ENCODE results near the gene DGKE.

Gene DGKE

DNA sequence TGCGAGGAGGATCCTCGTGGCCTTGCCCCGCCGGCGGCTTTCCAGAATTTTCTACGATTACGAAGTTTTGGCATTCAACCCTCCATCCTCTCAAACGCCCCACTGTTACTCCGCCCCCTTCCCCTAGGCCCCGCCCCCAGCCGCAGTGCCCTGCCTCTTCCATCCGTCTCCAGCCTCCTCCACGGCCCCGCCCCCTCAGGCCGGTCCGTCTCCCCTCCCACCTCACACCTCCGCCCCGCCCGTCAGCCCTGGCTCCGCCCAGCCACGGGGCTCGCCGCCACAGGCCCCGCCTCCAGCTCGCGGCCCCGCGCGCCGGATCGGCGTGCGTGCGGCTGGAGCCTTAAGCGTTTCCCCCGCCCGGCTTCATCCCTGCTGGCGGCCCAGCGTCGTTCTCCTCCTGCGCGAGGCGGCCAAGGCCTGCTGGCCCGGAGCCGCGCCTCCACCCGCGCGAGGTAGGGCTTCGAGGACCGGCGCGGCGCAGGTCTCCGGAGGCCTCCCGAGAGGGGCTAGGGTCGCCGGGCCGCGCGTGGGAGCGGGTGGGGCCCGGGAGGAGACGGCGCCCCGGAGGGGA lies at the start of gene DGKE, which contains the start of gene C17orf67:
Gene DGKE (plus strand): TSS at position 343 of the 571 bp plus-strand sequence. CDS start 645 bp downstream, outside the sequence.
Gene C17orf67 (minus strand): TSS at position 112 of the 571 bp plus-strand sequence. CDS start 18,110 bp downstream, outside the sequence.
- no peaks in the 10 kb centered on the region for H3K27me3 ChIP-seq (replicated peaks; ENCODE audit: control insufficient read depth, insufficient read depth, low read length)
- peak; percentile 99 for DNase-seq (ENCODE audit: low read depth)

DNA sequence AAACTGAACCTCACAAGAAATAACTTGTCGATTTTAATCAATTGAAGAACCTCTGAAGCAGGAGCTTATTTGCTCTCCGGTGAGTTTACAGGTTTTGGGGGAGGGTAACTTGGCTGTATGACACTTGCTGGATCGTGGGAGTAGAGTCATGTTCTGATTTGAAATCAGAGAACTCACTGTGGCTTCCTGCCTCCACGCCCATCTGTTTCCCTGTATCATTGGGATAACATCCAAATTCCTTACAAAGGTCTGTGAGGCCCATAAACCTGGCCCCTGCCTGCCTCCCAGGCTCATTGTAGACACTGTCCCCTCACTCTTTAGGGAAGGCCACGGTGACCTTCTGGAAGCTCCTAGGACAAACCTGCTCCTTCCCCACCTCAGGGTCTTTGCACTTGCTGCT lies 48.5 kb upstream of the DGKE start:
- Histone ChIP-seq H3K4me3 (ENCODE audit: low read length) (no peak overlapping the region), H3K9ac (ENCODE audit: low read length) (no peak overlapping the region), H3K9me3 (ENCODE audit: control insufficient read depth, low read length) (no peaks in the 10 kb centered on the region), H3K27me3 (replicated peaks; ENCODE audit: control insufficient read depth, insufficient read depth, low read length) (peaks cover 20% of the 10 kb centered on the region), H3K4me1 (ENCODE audit: control insufficient read depth, insufficient read depth, low read length) (peaks cover 3% of the 10 kb centered on the region), H3K36me3 (ENCODE audit: control insufficient read depth, insufficient read depth, low read length, severe bottlenecking) (no peaks in the 10 kb centered on the region)
- peak; percentile 37 for DNase-seq (ENCODE audit: low read depth)

More for the DNA sequence above, at the start of gene DGKE, which contains the start of gene C17orf67:
- Histone ChIP-seq H3K9me3 (ENCODE audit: control insufficient read depth, low read length) (no peaks in the 10 kb centered on the region), H3K9ac (ENCODE audit: low read length) (peak within 1 kb of the TSS; percentile 89), H3K4me1 (ENCODE audit: control insufficient read depth, insufficient read depth, low read length) (peaks cover 11% of the 10 kb centered on the region), H3K36me3 (ENCODE audit: control insufficient read depth, insufficient read depth, low read length, severe bottlenecking) (no peaks in the 10 kb centered on the region), H3K4me3 (ENCODE audit: low read length) (peak within 1 kb of the TSS; percentile 90)

DNA sequence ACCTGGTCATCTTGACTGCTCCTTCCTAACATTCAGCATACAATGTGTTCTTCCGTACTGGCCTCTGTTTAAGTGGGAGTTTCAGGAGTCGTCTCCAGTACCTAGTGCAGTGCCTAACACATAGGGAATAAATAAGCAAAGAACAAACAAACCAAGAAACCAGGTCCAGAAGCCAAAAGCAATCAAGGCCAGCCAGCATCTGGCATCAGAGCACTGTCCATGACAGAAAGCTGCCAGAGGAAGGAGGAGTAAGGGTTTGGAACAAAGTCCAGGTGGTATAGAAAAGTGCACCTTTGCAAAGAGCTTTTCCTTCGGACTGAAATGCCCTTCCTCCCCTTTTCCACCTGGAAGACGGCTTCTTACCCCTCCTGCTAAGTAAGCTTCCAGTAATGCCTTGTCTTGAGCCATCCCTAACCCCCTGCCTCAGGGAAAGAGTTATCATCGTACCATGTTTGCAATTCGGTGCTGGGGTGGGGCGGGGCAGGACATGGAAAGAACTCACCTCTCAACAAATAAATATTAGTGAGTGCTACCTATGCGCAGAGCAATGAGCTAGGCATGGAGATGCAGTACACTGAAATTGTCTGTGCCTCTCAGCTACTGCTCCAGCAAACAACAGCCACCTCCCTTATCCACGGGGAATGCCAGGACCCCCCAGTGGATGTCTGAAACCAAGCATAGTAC lies 47.8 kb upstream of the DGKE start:
- Histone ChIP-seq H3K36me3 (ENCODE audit: control insufficient read depth, insufficient read depth, low read length, severe bottlenecking) (no peaks in the 10 kb centered on the region), H3K27me3 (replicated peaks; ENCODE audit: control insufficient read depth, insufficient read depth, low read length) (peaks cover 12% of the 10 kb centered on the region), H3K9ac (ENCODE audit: low read length) (no peak overlapping the region), H3K4me3 (ENCODE audit: low read length) (no peak overlapping the region), H3K4me1 (ENCODE audit: control insufficient read depth, insufficient read depth, low read length) (no peaks in the 10 kb centered on the region), H3K9me3 (ENCODE audit: control insufficient read depth, low read length) (no peaks in the 10 kb centered on the region)
- no peak for DNase-seq (ENCODE audit: low read depth)

DNA sequence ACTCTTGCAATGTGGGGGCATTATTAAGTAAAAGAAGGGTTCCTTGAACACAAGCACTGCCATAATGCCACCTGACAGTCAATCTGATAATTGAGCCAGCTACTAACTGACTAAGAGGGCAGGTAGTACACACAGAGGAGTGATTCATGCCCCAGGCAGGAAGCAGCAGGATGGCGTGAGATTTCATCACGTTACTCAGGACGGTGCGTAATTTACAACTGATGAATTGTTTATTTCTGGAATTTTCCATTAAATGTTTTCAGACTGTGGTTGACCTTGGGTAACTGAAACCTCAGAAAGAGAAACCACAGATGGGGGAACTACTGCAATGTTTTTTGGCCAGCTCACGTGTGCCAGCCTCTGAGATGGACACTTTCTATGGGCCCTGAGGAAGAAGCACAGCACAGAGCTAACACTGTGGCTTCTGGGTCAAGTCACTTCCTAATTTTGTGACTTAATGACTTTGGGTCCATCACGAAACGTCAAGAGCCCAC lies 46.9 kb upstream of the DGKE start:
- Histone ChIP-seq H3K9me3 (ENCODE audit: control insufficient read depth, low read length) (no peaks in the 10 kb centered on the region), H3K36me3 (ENCODE audit: control insufficient read depth, insufficient read depth, low read length, severe bottlenecking) (no peaks in the 10 kb centered on the region), H3K4me3 (ENCODE audit: low read length) (no peak overlapping the region), H3K27me3 (replicated peaks; ENCODE audit: control insufficient read depth, insufficient read depth, low read length) (peaks cover 5% of the 10 kb centered on the region), H3K4me1 (ENCODE audit: control insufficient read depth, insufficient read depth, low read length) (no peaks in the 10 kb centered on the region), H3K9ac (ENCODE audit: low read length) (no peak overlapping the region)
- DNase-seq (ENCODE audit: low read depth) = peak; percentile 92

DNA sequence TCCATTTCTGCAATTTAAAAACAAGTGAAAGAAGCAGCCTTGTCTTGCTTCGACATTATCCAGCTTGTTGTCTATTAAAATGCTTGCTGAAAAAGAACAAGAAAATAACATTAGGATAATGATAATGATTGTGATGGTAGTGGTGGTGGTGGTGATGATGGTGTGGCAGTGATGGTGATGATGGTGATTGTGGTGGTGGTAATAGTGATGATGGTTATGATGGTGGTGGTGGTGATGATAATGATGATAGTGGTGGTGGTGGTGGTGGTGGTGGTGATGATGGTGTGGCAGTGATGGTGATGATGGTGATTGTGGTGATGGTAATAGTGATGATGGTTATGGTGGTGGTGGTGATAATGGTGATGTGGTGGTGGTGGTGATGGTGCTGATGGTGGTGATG lies 41.7 kb upstream of the DGKE start:
- no peaks in the 10 kb centered on the region for H3K9me3 ChIP-seq (ENCODE audit: control insufficient read depth, low read length)
- H3K4me1 ChIP-seq (ENCODE audit: control insufficient read depth, insufficient read depth, low read length) = no peaks in the 10 kb centered on the region
- H3K27me3 ChIP-seq (replicated peaks; ENCODE audit: control insufficient read depth, insufficient read depth, low read length) = no peaks in the 10 kb centered on the region
- H3K36me3 ChIP-seq (ENCODE audit: control insufficient read depth, insufficient read depth, low read length, severe bottlenecking) = no peaks in the 10 kb centered on the region
- DNase-seq (ENCODE audit: low read depth) = no peak
- no peak overlapping the region for H3K4me3 ChIP-seq (ENCODE audit: low read length)
- no peak overlapping the region for H3K9ac ChIP-seq (ENCODE audit: low read length)

DNA sequence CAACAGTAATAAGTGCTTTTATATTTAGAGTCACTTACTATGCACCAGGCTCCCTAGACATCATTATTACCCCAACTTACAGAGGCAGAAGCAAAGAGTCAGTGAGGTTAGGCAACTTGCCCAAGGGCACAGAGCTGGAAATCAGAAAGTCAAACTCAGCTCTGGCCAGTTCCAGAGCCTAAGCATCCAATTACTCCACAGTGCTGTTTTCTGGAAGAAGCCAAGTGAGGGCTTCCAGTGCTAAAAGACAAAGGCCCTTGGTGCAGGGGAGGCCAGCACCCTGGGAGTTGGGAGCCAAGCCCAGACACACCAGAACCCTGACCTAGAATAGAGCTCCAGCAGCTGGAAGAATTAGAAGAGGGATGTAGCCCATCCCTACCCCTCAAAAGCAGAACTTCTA lies 40.4 kb upstream of the DGKE start:
- H3K36me3 ChIP-seq (ENCODE audit: control insufficient read depth, insufficient read depth, low read length, severe bottlenecking) = no peaks in the 10 kb centered on the region
- no peak overlapping the region for H3K4me3 ChIP-seq (ENCODE audit: low read length)
- no peaks in the 10 kb centered on the region for H3K4me1 ChIP-seq (ENCODE audit: control insufficient read depth, insufficient read depth, low read length)
- DNase-seq (ENCODE audit: low read depth) = no peak
- H3K9ac ChIP-seq (ENCODE audit: low read length) = no peak overlapping the region
- H3K9me3 ChIP-seq (ENCODE audit: control insufficient read depth, low read length) = no peaks in the 10 kb centered on the region
- H3K27me3 ChIP-seq (replicated peaks; ENCODE audit: control insufficient read depth, insufficient read depth, low read length) = no peaks in the 10 kb centered on the region

DNA sequence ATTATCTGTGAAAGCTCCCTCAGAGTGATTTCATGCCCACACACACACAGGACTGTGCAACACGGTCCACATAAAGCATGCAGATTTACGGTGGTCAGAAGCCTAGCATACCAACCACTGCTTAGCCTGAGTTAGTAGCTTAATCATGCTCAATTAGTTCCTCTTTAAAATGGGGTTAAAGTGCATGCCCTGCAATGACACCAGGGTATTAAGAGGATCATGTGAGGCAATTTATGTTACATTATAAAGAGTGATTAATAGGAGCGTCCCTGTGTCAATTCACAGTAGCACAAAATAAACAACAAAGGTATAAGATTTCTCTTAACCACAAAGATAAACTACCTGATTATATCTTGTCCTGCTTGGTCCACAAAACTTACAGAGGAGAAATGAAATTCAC lies 40.0 kb upstream of the DGKE start:
- no peak for DNase-seq (ENCODE audit: low read depth)
- no peaks in the 10 kb centered on the region for H3K27me3 ChIP-seq (replicated peaks; ENCODE audit: control insufficient read depth, insufficient read depth, low read length)
- no peaks in the 10 kb centered on the region for H3K9me3 ChIP-seq (ENCODE audit: control insufficient read depth, low read length)
- H3K36me3 ChIP-seq (ENCODE audit: control insufficient read depth, insufficient read depth, low read length, severe bottlenecking) = no peaks in the 10 kb centered on the region
- no peaks in the 10 kb centered on the region for H3K4me1 ChIP-seq (ENCODE audit: control insufficient read depth, insufficient read depth, low read length)
- H3K4me3 ChIP-seq (ENCODE audit: low read length) = no peak overlapping the region
- H3K9ac ChIP-seq (ENCODE audit: low read length) = no peak overlapping the region

DNA sequence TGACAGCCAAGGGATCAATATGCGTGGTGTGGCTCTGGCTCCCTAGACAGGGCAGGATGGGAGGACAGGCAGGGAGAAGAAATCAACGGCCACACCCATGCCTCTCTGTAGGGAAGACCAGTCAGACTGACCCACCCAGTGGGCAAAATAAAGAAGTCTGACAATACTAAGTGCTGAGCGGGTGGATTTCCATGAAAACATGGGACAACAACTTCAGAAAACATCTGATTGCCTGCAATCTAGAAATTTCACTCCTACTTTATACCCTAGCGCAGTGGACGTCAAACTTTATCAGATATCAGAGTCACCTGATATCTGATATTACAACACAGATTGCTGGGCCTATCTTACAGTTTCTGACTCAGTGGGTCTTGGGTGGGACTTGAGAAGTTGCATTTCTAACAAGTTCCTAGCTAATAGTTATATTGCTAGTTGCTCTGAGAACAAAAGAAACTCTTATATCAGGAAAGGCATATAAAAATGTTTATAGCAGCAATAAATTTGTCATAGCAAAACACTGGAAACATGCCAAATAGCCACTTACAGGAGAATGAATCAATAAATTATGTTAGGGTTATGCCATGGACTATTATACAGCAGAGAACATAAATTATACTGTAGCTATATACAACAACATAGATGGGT lies 38.6 kb upstream of the DGKE start:
- Histone ChIP-seq H3K9ac (ENCODE audit: low read length) (no peak overlapping the region), H3K4me1 (ENCODE audit: control insufficient read depth, insufficient read depth, low read length) (no peaks in the 10 kb centered on the region), H3K27me3 (replicated peaks; ENCODE audit: control insufficient read depth, insufficient read depth, low read length) (no peaks in the 10 kb centered on the region), H3K9me3 (ENCODE audit: control insufficient read depth, low read length) (no peaks in the 10 kb centered on the region), H3K36me3 (ENCODE audit: control insufficient read depth, insufficient read depth, low read length, severe bottlenecking) (no peaks in the 10 kb centered on the region), H3K4me3 (ENCODE audit: low read length) (no peak overlapping the region)
- DNase-seq (ENCODE audit: low read depth) = no peak

DNA sequence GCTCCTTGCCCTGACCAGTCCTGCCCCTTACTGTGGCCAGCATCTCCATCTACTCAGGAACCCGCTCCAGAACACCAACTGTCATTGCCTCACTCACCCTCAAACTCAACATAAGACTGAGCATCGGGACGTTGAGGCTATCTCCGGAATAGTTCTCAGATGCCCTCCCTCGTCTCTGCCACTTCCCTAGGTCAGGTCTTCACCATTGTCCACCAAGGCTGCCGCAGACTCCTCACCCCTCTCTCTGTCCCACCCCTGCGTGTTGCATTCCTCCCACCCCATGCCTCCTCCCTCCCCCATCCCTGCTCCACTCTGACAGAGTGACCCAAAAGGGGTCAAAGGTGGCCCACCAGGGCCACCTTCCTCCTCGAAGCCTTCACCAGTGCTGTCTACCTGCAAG lies 37.4 kb upstream of the DGKE start:
- Histone ChIP-seq H3K27me3 (replicated peaks; ENCODE audit: control insufficient read depth, insufficient read depth, low read length) (no peaks in the 10 kb centered on the region), H3K36me3 (ENCODE audit: control insufficient read depth, insufficient read depth, low read length, severe bottlenecking) (no peaks in the 10 kb centered on the region), H3K4me1 (ENCODE audit: control insufficient read depth, insufficient read depth, low read length) (peaks cover 2% of the 10 kb centered on the region), H3K9ac (ENCODE audit: low read length) (no peak overlapping the region), H3K9me3 (ENCODE audit: control insufficient read depth, low read length) (no peaks in the 10 kb centered on the region), H3K4me3 (ENCODE audit: low read length) (no peak overlapping the region)
- DNase-seq (ENCODE audit: low read depth) = no peak

DNA sequence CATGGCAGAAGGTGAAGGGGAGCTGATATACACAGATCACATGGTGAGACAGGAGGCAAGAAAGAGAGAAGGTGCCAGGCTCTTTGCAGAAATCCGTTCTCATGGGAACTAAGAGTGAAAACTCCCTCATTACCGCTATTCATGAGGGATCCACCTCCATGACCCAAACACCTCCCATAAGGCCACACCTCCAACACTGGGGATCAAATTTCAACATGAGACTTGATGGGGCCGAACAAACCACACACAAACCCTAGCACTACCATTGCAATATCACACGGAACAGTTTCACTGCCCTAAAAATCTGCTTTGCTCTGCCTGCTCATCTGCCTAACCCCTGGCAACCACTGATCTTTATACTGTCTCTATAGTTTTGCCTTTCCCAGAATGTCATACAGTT lies 35.0 kb upstream of the DGKE start:
- DNase-seq (ENCODE audit: low read depth) = no peak

DNA sequence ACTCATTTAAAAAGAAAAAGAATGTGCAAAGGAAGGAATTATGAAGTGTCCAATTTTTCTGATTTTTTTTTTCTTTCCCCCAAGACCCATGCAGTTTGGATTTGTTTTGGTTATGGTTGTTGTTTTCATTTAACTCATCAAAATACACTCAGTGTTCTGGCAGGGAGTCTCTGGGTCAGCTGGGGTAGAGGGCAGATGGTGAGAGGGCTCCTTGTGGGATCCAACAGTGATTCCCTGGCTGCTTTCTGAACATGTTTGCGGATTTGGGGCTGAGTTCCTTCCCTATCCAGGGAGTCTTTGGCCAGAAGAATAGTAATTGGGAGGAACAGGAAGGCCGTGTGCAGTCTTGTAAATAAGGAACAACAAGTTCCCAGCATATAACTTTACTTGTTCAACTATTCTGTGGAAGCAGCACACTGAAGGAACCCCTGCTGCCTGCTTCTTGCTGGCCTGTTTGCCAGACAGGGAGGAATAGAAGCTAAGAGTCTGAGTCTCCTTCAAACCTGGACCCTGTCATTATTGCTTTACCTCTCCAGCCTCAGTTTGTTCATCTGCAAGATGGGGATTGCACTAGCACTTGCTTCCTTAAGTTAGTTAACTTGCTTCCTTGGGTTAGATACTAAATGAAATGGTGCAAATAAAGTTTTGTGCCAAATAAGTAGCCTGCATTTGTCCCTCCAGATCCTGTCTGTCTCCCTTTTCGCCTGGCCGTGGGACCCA lies 32.3 kb upstream of the DGKE start:
- H3K36me3 ChIP-seq (ENCODE audit: control insufficient read depth, insufficient read depth, low read length, severe bottlenecking) = no peaks in the 10 kb centered on the region
- DNase-seq (ENCODE audit: low read depth) = no peak
- no peaks in the 10 kb centered on the region for H3K9me3 ChIP-seq (ENCODE audit: control insufficient read depth, low read length)
- no peaks in the 10 kb centered on the region for H3K27me3 ChIP-seq (replicated peaks; ENCODE audit: control insufficient read depth, insufficient read depth, low read length)
- H3K9ac ChIP-seq (ENCODE audit: low read length) = no peak overlapping the region
- H3K4me1 ChIP-seq (ENCODE audit: control insufficient read depth, insufficient read depth, low read length) = peaks cover 2% of the 10 kb centered on the region
- H3K4me3 ChIP-seq (ENCODE audit: low read length) = no peak overlapping the region

More for the DNA sequence above, 35.0 kb upstream of the DGKE start:
- Histone ChIP-seq H3K9ac (ENCODE audit: low read length) (no peak overlapping the region), H3K9me3 (ENCODE audit: control insufficient read depth, low read length) (no peaks in the 10 kb centered on the region), H3K4me3 (ENCODE audit: low read length) (no peak overlapping the region), H3K27me3 (replicated peaks; ENCODE audit: control insufficient read depth, insufficient read depth, low read length) (no peaks in the 10 kb centered on the region), H3K4me1 (ENCODE audit: control insufficient read depth, insufficient read depth, low read length) (peaks cover 2% of the 10 kb centered on the region), H3K36me3 (ENCODE audit: control insufficient read depth, insufficient read depth, low read length, severe bottlenecking) (no peaks in the 10 kb centered on the region)
